Lower leg skin (tissue), 4 donors: ENCODE data around the gene TTF2. TPM values are rescaled to one million over a fixed set of nuclear protein-coding genes. Genes with fewer than 3 reads are reported as not detected.

Experiments
- DNase-seq, 2 donors: peaks; one replicate each; pipeline ENCODE4 v3.0.0-alpha.2; 2019; ENCODE audit warnings: low spot score in 2 of 2
- H3K4me3 ChIP-seq: fragments of 200-600 bp; sonication (generic); 2 replicates; pipeline ENCODE4 v1.5.1; 2017; ENCODE audit warnings: mild to moderate bottlenecking, low read depth; ENCODE audit not compliant: poor library complexity, severe bottlenecking
- CTCF ChIP-seq, 3 donors: fragments of 450-650 bp; IDR thresholded peaks; one replicate each; pipeline ENCODE4 v1.5.1; 2016; ENCODE audit warnings: antibody characterized with exemption in 3 of 3, mild to moderate bottlenecking in 3 of 3, moderate library complexity in 2 of 3
- POLR2A ChIP-seq, 2 donors: fragments of 450-650 bp; IDR thresholded peaks; one replicate each; pipeline ENCODE4 v1.6.1; 2016 to 2017; ENCODE audit warnings: antibody characterized with exemption in 2 of 2, mild to moderate bottlenecking in 1 of 2, moderate library complexity in 1 of 2
- WGBS, 2 donors: methylation state at CpG; one replicate each; pipeline ENCODE4 v1.1.5; 2018; 5-methylcytosine and 5-hydroxymethylcytosine counted together
- intact Hi-C: fragments of 100-400 bp; cut with DNase I; formaldehyde crosslinking; loops from one replicate; pipeline ENCODE4 v1.15.0; 2023; ENCODE audit warnings: low total_unique reads
- total RNA-seq, 4 donors: library from RNA; depleted of rRNA; stranded (reverse); fragments of >200 nt; gene quantifications; one replicate each; pipeline ENCODE4 v1.1.0, GENCODE V29; 2016

The TTF2 gene
- total RNA-seq, 4 donors from 2014 or later = 6.8 to 26.8 (median 20.6) TPM

DNA sequence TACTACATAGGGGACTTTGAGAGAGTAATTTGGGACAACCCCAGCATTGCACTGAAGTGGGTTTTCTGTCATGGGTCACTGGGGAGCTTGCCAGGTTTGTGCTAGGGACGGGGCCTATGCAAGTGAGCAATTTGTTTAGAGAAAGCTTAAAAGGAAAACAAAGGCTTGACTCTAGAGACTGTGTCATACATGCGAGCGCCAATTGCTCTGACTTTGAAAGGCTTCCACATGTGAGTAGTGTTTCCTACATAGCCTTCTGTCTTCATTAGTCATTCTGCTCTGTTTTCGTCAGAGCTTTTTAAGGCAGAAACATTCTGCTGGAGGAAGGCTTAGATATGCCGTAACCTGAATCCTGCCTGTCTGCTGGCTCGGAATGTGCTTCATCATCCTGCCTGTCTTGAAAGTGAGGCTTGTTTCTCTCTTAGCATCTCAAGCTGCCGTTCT is 33.0 kb downstream of the TTF2 start:
- no peak for DNase-seq
- TF ChIP-seq CTCF (IDR thresholded peaks at IDR 0.05) = no peak
- TF ChIP-seq POLR2A (IDR thresholded peaks at IDR 0.05) = no peak
- no peak overlapping the region for H3K4me3 ChIP-seq
- intact Hi-C loops = no loop called here
- WGBS, 2 donors = 50 to 53% methylated on average over 7 of the region's 7 CpGs

DNA sequence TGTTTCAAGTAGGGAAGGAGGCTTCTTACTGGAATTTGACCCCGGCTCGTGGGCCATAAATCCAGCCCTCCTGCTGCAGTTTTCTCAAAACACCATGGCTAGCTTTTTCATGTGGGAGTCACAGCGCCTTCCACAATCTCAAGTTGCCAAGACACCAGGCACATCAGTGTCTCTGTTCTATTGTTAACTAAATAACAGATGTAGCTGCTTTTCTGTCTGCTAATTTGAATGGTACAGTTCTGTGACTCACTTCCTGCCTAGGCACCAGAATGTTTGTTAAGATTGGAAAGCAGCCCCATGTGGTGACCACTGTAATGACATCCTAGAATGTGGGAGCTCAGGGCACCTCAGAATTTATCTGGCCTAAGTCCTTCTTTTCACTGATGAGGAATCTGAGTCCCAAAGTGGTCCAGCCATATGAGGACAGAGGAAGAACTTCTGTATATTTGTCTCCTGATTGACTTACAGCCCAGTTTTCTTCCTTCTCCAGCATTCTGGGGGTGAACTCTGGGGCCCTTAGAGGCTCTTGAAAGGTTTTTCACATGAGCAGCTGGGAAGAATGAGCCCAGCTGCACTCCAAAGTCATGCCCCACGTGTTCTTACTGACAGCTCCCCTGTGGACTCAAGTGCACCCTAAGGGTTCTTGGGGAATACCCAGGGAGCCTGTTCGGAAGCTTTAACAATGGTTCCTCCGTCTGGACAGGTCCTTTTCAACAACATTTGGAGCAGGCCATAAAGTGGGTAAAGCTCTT is 33.9 kb downstream of the TTF2 start:
- H3K4me3 ChIP-seq = no peak overlapping the region
- 76 to 84% methylated on average over 6 of the region's 6 CpGs for WGBS, 2 donors
- TF ChIP-seq POLR2A (IDR thresholded peaks at IDR 0.05) = no peak
- TF ChIP-seq CTCF (IDR thresholded peaks at IDR 0.05) = no peak
- DNase-seq = no peak
- intact Hi-C loops = no loop called here

DNA sequence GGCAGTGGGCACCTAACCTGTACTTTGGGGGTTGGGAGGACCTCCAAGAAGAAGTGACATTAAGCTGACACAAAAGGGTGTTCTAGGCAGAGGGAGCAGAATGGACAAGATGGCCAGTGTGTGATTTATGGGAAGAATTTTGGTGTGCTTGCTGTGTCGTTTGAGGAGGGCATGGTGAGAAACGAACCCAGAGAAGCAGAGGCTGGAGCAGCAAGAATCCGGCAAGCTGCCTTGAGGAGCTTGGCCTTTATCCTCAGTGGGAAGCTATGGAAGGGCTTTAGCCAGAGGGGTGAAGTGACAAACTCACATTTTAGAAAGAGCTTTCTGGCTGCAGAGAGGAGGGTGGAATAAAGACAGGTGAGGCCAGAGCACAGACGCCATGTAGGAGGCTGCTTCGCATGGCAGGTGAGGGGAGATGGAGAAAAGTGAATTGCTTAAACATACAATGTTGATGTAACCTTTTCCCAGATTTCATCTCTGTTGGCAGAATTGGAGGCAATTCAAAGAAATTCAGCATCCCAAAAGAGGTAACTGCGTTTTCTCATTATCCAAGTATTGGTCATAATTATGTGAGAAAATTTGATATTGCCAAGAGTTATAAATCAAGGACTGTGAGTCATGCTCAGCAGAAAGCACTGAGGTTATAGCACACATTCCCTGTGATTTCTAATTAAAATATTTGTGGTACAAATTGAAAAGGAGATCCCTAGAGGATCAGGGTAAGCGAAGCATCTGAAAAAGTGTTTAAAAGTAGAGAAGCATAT is 34.9 kb downstream of the TTF2 start:
- TF ChIP-seq CTCF (IDR thresholded peaks at IDR 0.05) (no peak), POLR2A (IDR thresholded peaks at IDR 0.05) (no peak)
- no peak overlapping the region for H3K4me3 ChIP-seq
- WGBS, 2 donors = 80% methylated on average over 7 of the region's 7 CpGs
- intact Hi-C loops = no loop called here
- DNase-seq = no peak

- 95 to 98% methylated on average over 3 of the region's 3 CpGs for WGBS, 2 donors
- intact Hi-C loops = no loop called here
- TF ChIP-seq POLR2A (IDR thresholded peaks at IDR 0.05) = no peak
- TF ChIP-seq CTCF (IDR thresholded peaks at IDR 0.05) = no peak
- no peak overlapping the region for H3K4me3 ChIP-seq
- no peak for DNase-seq
Measured at GRCh38 chr1:117096951-117097408, 36.9 kb downstream of the TTF2 start.

DNA sequence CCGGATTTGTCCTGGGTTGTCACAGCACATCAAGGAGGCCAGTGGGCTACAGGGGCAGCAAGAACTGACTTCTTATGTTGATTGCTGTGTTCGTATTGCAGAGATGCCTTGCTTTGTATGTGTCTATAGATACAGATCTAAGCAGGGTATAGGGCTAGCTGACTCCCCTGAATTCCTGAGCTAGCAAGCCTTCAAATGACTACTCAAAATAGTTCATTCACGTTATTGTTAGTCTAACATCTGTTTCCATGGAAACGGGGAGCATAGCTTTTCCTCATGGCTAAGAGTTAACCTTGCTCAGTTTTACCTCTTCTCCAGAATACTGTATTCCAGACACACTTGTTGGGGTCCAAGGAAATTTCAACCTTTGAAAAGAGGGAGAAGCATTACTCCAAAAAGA is 37.3 kb downstream of the TTF2 start:
- DNase-seq = no peak
- no peak for TF ChIP-seq CTCF (IDR thresholded peaks at IDR 0.05)
- TF ChIP-seq POLR2A (IDR thresholded peaks at IDR 0.05) = no peak
- H3K4me3 ChIP-seq = no peak overlapping the region
- WGBS, 2 donors = 79 to 87% methylated on average over 4 of the region's 4 CpGs
- intact Hi-C loops = no loop called here
